K562 (cell line): ENCODE results near the gene ESPL1. TPM values are rescaled to one million over a fixed set of nuclear protein-coding genes. Genes with fewer than 3 reads are reported as not detected.

Experiments used
- ARID1B ChIP-seq: fragments of 450-650 bp; IDR thresholded peaks from 2 replicates; pipeline ENCODE4 v1.6.1; 2016; ENCODE audit warnings: antibody characterized with exemption, mild to moderate bottlenecking, inconsistent platforms
- CXXC5 ChIP-seq: fragments of 250-450 bp; sonication (Bioruptor Pico); IDR thresholded peaks from 2 replicates; pipeline ENCODE4 v1.8.0; 2022; ENCODE audit warnings: inconsistent platforms, mild to moderate bottlenecking, moderate library complexity
- ELF4 ChIP-seq: fragments of 450-650 bp; formaldehyde crosslinking; IDR thresholded peaks from 2 replicates; pipeline ENCODE4 v1.4.0; 2022; ENCODE audit warnings: missing genetic modification characterization
- KAT2B ChIP-seq: IDR thresholded peaks from one replicate; pipeline ENCODE4 v1.6.1; 2012; ENCODE audit warnings: low read depth, mild to moderate bottlenecking, control low read depth, inconsistent platforms, low read length, moderate library complexity
- KLF1 ChIP-seq: fragments of 450-650 bp; IDR thresholded peaks from 2 replicates; pipeline ENCODE4 v1.6.1; 2016; ENCODE audit warnings: missing genetic modification characterization, missing compliant biosample characterization
- NR2C1 ChIP-seq, 2 experiments: fragments of 450-650 bp; IDR thresholded peaks; 2 replicates each; pipeline ENCODE4 v1.6.1; 2017; ENCODE audit warnings: mild to moderate bottlenecking in 2 of 2, antibody characterized with exemption in 1 of 2, inconsistent platforms in 1 of 2, missing compliant biosample characterization in 1 of 2, missing genetic modification characterization in 1 of 2
- NR2C2 ChIP-seq, 2 experiments: fragments of 200-800 bp in 1 of 2; sonication (Bioruptor generic) in 1 of 2; sonication (generic) in 1 of 2; formaldehyde crosslinking in 1 of 2; IDR thresholded peaks; 2 replicates each; pipeline versions ENCODE4 v1.6.1 to v1.8.0; 2016 to 2022; ENCODE audit warnings: mild to moderate bottlenecking in 1 of 2, missing compliant biosample characterization in 1 of 2, missing genetic modification characterization in 1 of 2, missing genetic modification reagents in 1 of 2
- PHF8 ChIP-seq: fragments of 200-600 bp; sonication (generic); IDR thresholded peaks from 2 replicates; pipeline ENCODE4 v1.6.1; 2012; ENCODE audit warnings: mixed run types, mild to moderate bottlenecking, inconsistent platforms, low read length, moderate library complexity, borderline replicate concordance
- SIN3A ChIP-seq, 2 experiments: fragments of 150-350 bp in 1 of 2; IDR thresholded peaks; 2 replicates each; pipeline ENCODE4 v1.6.1; 2011 to 2016; ENCODE audit warnings: borderline replicate concordance in 2 of 2, low read depth in 2 of 2, low read length in 2 of 2, mild to moderate bottlenecking in 2 of 2, moderate library complexity in 2 of 2; ENCODE audit not compliant: control insufficient read depth in 1 of 2
- SMARCB1 ChIP-seq: IDR thresholded peaks from 2 replicates; pipeline ENCODE4 v1.6.1; 2011; ENCODE audit warnings: improper control_type of control experiment, low read depth; ENCODE audit not compliant: insufficient read length
- TGIF2 ChIP-seq: sonication (generic); formaldehyde crosslinking; IDR thresholded peaks from 2 replicates; pipeline ENCODE4 v1.8.1; 2022; ENCODE audit warnings: mild to moderate bottlenecking, missing genetic modification reagents, moderate library complexity
- TRIM24 ChIP-seq, 2 experiments: fragments of 450-650 bp; IDR thresholded peaks; 2 replicates each; pipeline ENCODE4 v1.6.1; 2016
- U2AF1 ChIP-seq: fragments of 200-400 bp; formaldehyde crosslinking; optimal IDR thresholded peaks from 2 replicates; pipeline ENCODE3; 2017; ENCODE audit warnings: mild to moderate bottlenecking, low read depth, low read length, moderate library complexity
- ZNF175 ChIP-seq: fragments of 200-800 bp; sonication (Bioruptor generic); IDR thresholded peaks from 2 replicates; pipeline ENCODE4 v1.6.1; 2016; ENCODE audit warnings: low read depth, mild to moderate bottlenecking, missing genetic modification characterization, missing compliant biosample characterization
- polyA plus RNA-seq, 8 experiments: library from polyadenylated mRNA; depleted of rRNA in 4 of 8; stranded (reverse) in 5 of 8; unstranded in 3 of 8; fragments of >200 nt; fragmentation: Nextera tagmentation in 2 of 8; fragmentation: Illumina TruSeq in 1 of 8; extraction: Ambion mirVana in 2 of 8; extraction: Trizol in 1 of 8; gene quantifications; 2 replicates each; pipeline versions ENCODE4 v1.2.1 to v1.2.3, GENCODE V29; 2011 to 2014; ENCODE audit warnings: inconsistent platforms in 1 of 8, missing spikeins in 1 of 8
- total RNA-seq, 7 experiments: library from RNA; depleted of rRNA in 6 of 7; stranded (reverse); fragments of >200 nt in 6 of 7; fragmentation: Illumina TruSeq in 2 of 7; extraction: Trizol in 2 of 7; gene quantifications; 2 replicates each; pipeline versions ENCODE4 v1.2.1 to v1.2.3, GENCODE V29; 2011 to 2021; ENCODE audit warnings: low replicate concordance in 1 of 7
- TF ChIP-seq, protein P1 (sequence below), 2 experiments: fragments of 450-650 bp; formaldehyde crosslinking in 1 of 2; IDR thresholded peaks; 2 replicates each; pipeline versions ENCODE4 v1.4.0 to v1.6.1; 2014 to 2020; ENCODE audit warnings: mild to moderate bottlenecking in 2 of 2, borderline replicate concordance in 1 of 2, low read depth in 1 of 2
- TF ChIP-seq, protein P2 (sequence below): sonication (generic); formaldehyde crosslinking; IDR thresholded peaks from 2 replicates; pipeline ENCODE4 v1.4.0; 2020; ENCODE audit warnings: mild to moderate bottlenecking, missing genetic modification reagents

The ESPL1 gene
- total and polyA plus RNA-seq, 9 of the 15 experiments (the other 6 are each of a cell fraction or from before 2014, with no cell fraction given) = 1.2 to 55.0 (median 18.7) TPM

DNA sequence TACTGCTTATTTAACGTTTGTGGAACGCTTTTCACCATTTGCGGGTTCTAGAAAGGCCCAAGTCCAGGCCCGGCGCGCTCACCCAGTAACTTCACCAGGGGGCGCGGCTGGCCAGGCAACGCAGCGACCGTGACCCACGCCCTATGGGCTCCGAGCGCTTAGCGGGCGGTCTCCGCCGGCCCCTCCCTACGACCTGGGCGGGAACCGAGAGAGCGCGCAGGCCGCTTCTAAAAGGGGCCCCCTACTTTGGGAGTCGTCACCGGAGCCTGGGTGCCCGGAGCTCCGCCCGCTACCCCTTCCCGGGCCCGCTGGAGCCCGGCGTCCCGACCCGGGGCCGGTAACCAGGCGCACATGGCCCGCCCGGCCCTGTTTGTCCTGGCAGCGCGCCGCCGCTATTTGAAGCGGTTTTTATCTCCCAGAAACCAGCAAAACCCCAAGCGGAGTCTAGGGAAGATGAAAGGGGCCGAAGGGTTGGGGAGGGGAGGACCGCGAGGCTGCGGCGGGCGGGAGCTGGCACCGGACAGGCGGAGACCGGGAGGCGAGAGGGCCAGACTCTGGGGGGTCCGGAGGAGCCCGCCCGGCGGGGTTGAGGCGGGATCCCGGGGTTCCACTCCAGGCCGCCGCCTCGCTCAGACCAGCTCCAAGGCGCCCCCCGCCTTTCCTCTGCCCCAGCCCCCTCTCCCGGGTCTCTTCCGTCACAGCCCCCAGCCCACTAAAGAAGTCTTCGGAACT lies 56.8 kb downstream of the ESPL1 start (continued):
- TF ChIP-seq, protein P1, sequence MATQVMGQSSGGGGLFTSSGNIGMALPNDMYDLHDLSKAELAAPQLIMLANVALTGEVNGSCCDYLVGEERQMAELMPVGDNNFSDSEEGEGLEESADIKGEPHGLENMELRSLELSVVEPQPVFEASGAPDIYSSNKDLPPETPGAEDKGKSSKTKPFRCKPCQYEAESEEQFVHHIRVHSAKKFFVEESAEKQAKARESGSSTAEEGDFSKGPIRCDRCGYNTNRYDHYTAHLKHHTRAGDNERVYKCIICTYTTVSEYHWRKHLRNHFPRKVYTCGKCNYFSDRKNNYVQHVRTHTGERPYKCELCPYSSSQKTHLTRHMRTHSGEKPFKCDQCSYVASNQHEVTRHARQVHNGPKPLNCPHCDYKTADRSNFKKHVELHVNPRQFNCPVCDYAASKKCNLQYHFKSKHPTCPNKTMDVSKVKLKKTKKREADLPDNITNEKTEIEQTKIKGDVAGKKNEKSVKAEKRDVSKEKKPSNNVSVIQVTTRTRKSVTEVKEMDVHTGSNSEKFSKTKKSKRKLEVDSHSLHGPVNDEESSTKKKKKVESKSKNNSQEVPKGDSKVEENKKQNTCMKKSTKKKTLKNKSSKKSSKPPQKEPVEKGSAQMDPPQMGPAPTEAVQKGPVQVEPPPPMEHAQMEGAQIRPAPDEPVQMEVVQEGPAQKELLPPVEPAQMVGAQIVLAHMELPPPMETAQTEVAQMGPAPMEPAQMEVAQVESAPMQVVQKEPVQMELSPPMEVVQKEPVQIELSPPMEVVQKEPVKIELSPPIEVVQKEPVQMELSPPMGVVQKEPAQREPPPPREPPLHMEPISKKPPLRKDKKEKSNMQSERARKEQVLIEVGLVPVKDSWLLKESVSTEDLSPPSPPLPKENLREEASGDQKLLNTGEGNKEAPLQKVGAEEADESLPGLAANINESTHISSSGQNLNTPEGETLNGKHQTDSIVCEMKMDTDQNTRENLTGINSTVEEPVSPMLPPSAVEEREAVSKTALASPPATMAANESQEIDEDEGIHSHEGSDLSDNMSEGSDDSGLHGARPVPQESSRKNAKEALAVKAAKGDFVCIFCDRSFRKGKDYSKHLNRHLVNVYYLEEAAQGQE (IDR thresholded peaks at IDR 0.05; ENCODE audit: borderline replicate concordance) = peak; percentile 91
- TF ChIP-seq, protein P1 (CRISPR knock-in tag; IDR thresholded peaks at IDR 0.05; ENCODE audit: low read depth) = no peak
- TF ChIP-seq SIN3A (IDR thresholded peaks at IDR 0.05; ENCODE audit: borderline replicate concordance in 2 of 2, control insufficient read depth in 1 of 2, low read depth in 2 of 2, low read length in 2 of 2) (peak in 1 of 2 experiments; percentile 56; a peak in 1 of 4 replicates), U2AF1 (peak; percentile 62), KAT2B (no peak), PHF8 (peak; percentile 84), ARID1B (0 out of 2 replicates have a peak, but pooled peaks have one; percentile 39), TGIF2 (CRISPR knock-in tag) (peak; percentile 62; the same call in 1 of the 2 replicates), CXXC5 (CRISPR knock-in tag) (peak; percentile 93), NR2C2 (CRISPR knock-in tag; IDR thresholded peaks at IDR 0.05) (no peak), NR2C2 (tag; IDR thresholded peaks at IDR 0.05) (peak; percentile 92), NR2C1 (IDR thresholded peaks at IDR 0.05) (peak; percentile 62), NR2C1 (tag; IDR thresholded peaks at IDR 0.05) (peak; percentile 66; the same call in 1 of the 2 replicates), ZNF175 (0 out of 2 replicates have a peak, but pooled peaks have one; percentile 39), SMARCB1 (peak; percentile 2), TRIM24 (IDR thresholded peaks at IDR 0.05) (0 out of 4 replicates have a peak, but pooled peaks of 1 of the 2 experiments have one; percentile 45), KLF1 (tag) (peak; percentile 80), ELF4 (0 out of 2 replicates have a peak, but pooled peaks have one; percentile 25)
- TF ChIP-seq, protein P2, sequence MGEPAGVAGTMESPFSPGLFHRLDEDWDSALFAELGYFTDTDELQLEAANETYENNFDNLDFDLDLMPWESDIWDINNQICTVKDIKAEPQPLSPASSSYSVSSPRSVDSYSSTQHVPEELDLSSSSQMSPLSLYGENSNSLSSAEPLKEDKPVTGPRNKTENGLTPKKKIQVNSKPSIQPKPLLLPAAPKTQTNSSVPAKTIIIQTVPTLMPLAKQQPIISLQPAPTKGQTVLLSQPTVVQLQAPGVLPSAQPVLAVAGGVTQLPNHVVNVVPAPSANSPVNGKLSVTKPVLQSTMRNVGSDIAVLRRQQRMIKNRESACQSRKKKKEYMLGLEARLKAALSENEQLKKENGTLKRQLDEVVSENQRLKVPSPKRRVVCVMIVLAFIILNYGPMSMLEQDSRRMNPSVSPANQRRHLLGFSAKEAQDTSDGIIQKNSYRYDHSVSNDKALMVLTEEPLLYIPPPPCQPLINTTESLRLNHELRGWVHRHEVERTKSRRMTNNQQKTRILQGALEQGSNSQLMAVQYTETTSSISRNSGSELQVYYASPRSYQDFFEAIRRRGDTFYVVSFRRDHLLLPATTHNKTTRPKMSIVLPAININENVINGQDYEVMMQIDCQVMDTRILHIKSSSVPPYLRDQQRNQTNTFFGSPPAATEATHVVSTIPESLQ (CRISPR knock-in tag) = 0 out of 2 replicates have a peak, but pooled peaks have one; percentile 79
